Spleen (tissue), 11 donors: ENCODE results near the gene KIT. TPM values are rescaled to one million over a fixed set of nuclear protein-coding genes. Genes with fewer than 3 reads are reported as not detected.

Experiments used
- DNase-seq: peaks from one replicate; pipeline ENCODE4 v3.0.0-alpha.2; 2020
- H3K27ac ChIP-seq, 8 donors: fragments of 200-600 bp; sonication (generic) in 7 of 8; 1 replicate in 4 of 8; 2 replicates in 4 of 8; pipeline versions ENCODE4 v1.5.0 to v1.8.0; 2016 to 2021; ENCODE audit warnings: inconsistent platforms in 4 of 8, mild to moderate bottlenecking in 4 of 8, moderate library complexity in 1 of 8
- H3K27me3 ChIP-seq, 7 donors: fragments of 200-600 bp; sonication (generic) in 6 of 7; replicated peaks in 1 of 7; 1 replicate in 4 of 7; 2 replicates in 3 of 7; pipeline versions ENCODE4 v1.5.0 to v1.8.0; 2016 to 2021; ENCODE audit warnings: inconsistent platforms in 3 of 7, mild to moderate bottlenecking in 1 of 7
- H3K36me3 ChIP-seq, 6 donors: fragments of 200-600 bp; sonication (generic) in 5 of 6; 1 replicate in 4 of 6; 2 replicates in 2 of 6; pipeline versions ENCODE4 v1.5.0 to v1.8.0; 2016 to 2021; ENCODE audit warnings: inconsistent platforms in 2 of 6
- H3K4me1 ChIP-seq, 6 donors: fragments of 200-600 bp; sonication (generic) in 5 of 6; 1 replicate in 3 of 6; 2 replicates in 3 of 6; pipeline versions ENCODE4 v1.5.0 to v1.8.0; 2016 to 2021; ENCODE audit warnings: inconsistent platforms in 3 of 6
- H3K4me3 ChIP-seq, 8 donors: fragments of 200-600 bp; sonication (generic) in 7 of 8; 1 replicate in 4 of 8; 2 replicates in 4 of 8; pipeline versions ENCODE4 v1.5.0 to v1.8.0; 2016 to 2021; ENCODE audit warnings: inconsistent platforms in 4 of 8, mild to moderate bottlenecking in 4 of 8, moderate library complexity in 2 of 8
- H3K9me3 ChIP-seq, 8 donors: fragments of 200-600 bp; sonication (generic) in 7 of 8; 1 replicate in 4 of 8; 2 replicates in 4 of 8; pipeline versions ENCODE4 v1.5.0 to v1.8.0; 2016 to 2021; ENCODE audit warnings: inconsistent platforms in 4 of 8
- CTCF ChIP-seq, 11 experiments: fragments of 200-600 bp in 7 of 11; fragments of 450-650 bp in 4 of 11; sonication (generic) in 4 of 11; IDR thresholded peaks in 8 of 11; conservative IDR thresholded peaks in 3 of 11; 1 replicate in 7 of 11; 2 replicates in 4 of 11; pipeline versions ENCODE4 v1.4.0 to v1.8.0; 2016 to 2021; ENCODE audit warnings: antibody characterized with exemption in 11 of 11, inconsistent platforms in 4 of 11, mild to moderate bottlenecking in 1 of 11
- POLR2A ChIP-seq, 3 donors: fragments of 450-650 bp; IDR thresholded peaks; one replicate each; pipeline ENCODE4 v1.5.1; 2017; ENCODE audit warnings: antibody characterized with exemption in 3 of 3, mild to moderate bottlenecking in 1 of 3
- POLR2AphosphoS5 ChIP-seq, 3 donors: sonication (generic); formaldehyde crosslinking; IDR thresholded peaks; one replicate each; pipeline ENCODE4 v1.5.1; 2017; ENCODE audit warnings: antibody characterized with exemption in 3 of 3
- WGBS, 5 donors: extraction: QIAGEN DNeasy Blood & Tissue Kit in 3 of 5; methylation state at CpG; one replicate each; pipeline versions ENCODE4 v1.1.5 to v1.1.7; 2013 to 2018; 5-methylcytosine and 5-hydroxymethylcytosine counted together
- intact Hi-C: fragments of 100-400 bp; cut with DNase I; formaldehyde crosslinking; loops from one replicate; pipeline ENCODE4 v1.15.0; 2023; ENCODE audit warnings: low total_unique reads
- polyA plus RNA-seq, 3 donors: library from polyadenylated mRNA; stranded (reverse); fragments of 200-250 nt; gene quantifications; one replicate each; pipeline ENCODE4 v1.2.1, GENCODE V29; 2013
- total RNA-seq, 7 donors: library from RNA; depleted of rRNA in 3 of 7; stranded (reverse); fragments of >200 nt in 3 of 7; fragmentation: NEBNext Ultra II Directional in 4 of 7; extraction: Animal tissue kit (Norgen Biotek cat#: 25700) in 4 of 7; gene quantifications; one replicate each; pipeline versions ENCODE4 v1.1.0 to v1.2.1, GENCODE V29; 2016 to 2021
- donor health status: healthy with polysubstance abuse.
- donor health status: DM: no; HTN: no; CAD: no; lungs with moderate emphysema.
- donor health status: DM: no; HTN: no; CAD: no.
- donor health status: Bipolar disorder and iron deficiency.
- donor health status: healthy.
- donor health status: DM: no; HTN: no; CAD: no.
- donor health status: DM: yes; HTN: yes; CAD: no.

Gene KIT
- total and polyA plus RNA-seq, 10 donors = 0.24 to 16.8 (median 3.2) TPM

DNA sequence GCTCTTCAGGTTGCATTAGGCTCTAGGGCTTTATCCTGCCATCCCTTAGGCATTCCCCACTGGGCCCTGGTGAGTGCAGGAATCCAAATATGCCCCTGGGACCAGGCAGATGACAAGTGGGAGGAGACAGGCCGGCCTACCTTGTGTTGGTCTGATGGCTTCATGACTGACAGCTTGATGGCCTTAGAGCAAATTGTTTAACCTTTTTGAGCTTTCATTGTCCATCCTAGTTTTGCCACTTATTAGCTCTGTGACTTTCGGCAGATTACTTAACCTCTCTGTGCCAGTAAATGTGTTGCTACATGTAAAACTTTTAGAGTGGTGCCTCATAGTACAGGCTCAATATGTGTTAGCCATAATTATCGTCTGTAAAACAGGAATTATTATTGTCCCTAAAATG lies 4.4 kb downstream of the KIT start:
- no peaks in the 10 kb centered on the region for H3K9me3 ChIP-seq
- no peak overlapping the region for H3K27ac ChIP-seq
- WGBS, 5 donors = 86 to 96% (median 92%) methylated on average over 3 of the region's 3 CpGs
- intact Hi-C loops = no loop called here
- no peaks in the 10 kb centered on the region for H3K36me3 ChIP-seq
- H3K27me3 ChIP-seq = peaks cover 0 to 71% (median 23%) of the 10 kb centered on the region in 7 donors
- DNase-seq = no peak
- peaks cover 6 to 33% (median 26%) of the 10 kb centered on the region in 6 donors for H3K4me1 ChIP-seq
- TF ChIP-seq POLR2A (IDR thresholded peaks at IDR 0.05) (no peak), CTCF (IDR thresholded peaks at IDR 0.05 in 8 of 11, conservative IDR thresholded peaks at IDR 0.05 in 3 of 11) (no peak), POLR2AphosphoS5 (IDR thresholded peaks at IDR 0.05) (no peak)
- H3K4me3 ChIP-seq = no peak overlapping the region

- H3K4me1 ChIP-seq = peaks cover 6 to 24% (median 18%) of the 10 kb centered on the region in 6 donors
- H3K4me3 ChIP-seq = no peak overlapping the region
- no peak for DNase-seq
- no peaks in the 10 kb centered on the region for H3K9me3 ChIP-seq
- WGBS, 5 donors = 29 to 50% (median 35%) methylated on average over 6 of the region's 6 CpGs
- H3K36me3 ChIP-seq = no peaks in the 10 kb centered on the region
- H3K27ac ChIP-seq = no peak overlapping the region
- H3K27me3 ChIP-seq = peaks cover 0 to 62% (median 17%) of the 10 kb centered on the region in 7 donors
- intact Hi-C loops = no loop called here
- no peak for TF ChIP-seq POLR2A (IDR thresholded peaks at IDR 0.05)
- no peak for TF ChIP-seq POLR2AphosphoS5 (IDR thresholded peaks at IDR 0.05)
- TF ChIP-seq CTCF (IDR thresholded peaks at IDR 0.05 in 8 of 11, conservative IDR thresholded peaks at IDR 0.05 in 3 of 11) = no peak
These were observed 5.3 kb downstream of the KIT start for GRCh38 chr4:54662901-54663585.

DNA sequence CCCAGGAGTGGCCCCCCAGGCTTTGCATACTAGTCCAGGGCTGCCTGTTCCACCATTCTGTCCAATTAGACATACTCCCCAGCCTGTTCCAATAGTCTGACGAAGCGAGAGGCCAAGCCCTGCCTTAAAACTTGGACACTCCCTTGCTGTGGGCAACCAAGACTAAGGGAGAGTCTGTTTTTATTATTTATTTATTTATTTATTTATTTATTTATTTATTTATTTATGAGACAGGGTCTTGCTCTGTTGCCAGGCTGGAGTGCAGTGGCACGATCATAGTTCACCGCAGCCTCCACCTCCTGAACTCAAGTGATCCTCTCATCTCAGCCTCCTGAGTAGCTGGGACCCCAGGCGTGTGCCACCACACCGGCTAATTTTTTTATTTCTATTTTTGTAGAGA lies 6.6 kb downstream of the KIT start:
- no peak for DNase-seq
- no peak overlapping the region for H3K4me3 ChIP-seq
- no peaks in the 10 kb centered on the region for H3K36me3 ChIP-seq
- WGBS, 5 donors = 90 to 97% (median 94%) methylated on average over 6 of the region's 6 CpGs
- peaks cover 0 to 48% (median 13%) of the 10 kb centered on the region in 7 donors for H3K27me3 ChIP-seq
- H3K27ac ChIP-seq = no peak overlapping the region
- TF ChIP-seq POLR2AphosphoS5 (IDR thresholded peaks at IDR 0.05) (no peak), POLR2A (IDR thresholded peaks at IDR 0.05) (no peak), CTCF (IDR thresholded peaks at IDR 0.05 in 8 of 11, conservative IDR thresholded peaks at IDR 0.05 in 3 of 11) (no peak)
- intact Hi-C loops = no loop called here
- H3K4me1 ChIP-seq = peaks cover 0 to 10% (median 4%) of the 10 kb centered on the region in 6 donors
- H3K9me3 ChIP-seq = no peaks in the 10 kb centered on the region

GRCh38 chr4:54668014-54668611 lies 10.4 kb downstream of the KIT start:
- H3K36me3 ChIP-seq = no peaks in the 10 kb centered on the region
- H3K9me3 ChIP-seq = no peaks in the 10 kb centered on the region
- TF ChIP-seq CTCF (IDR thresholded peaks at IDR 0.05 in 8 of 11, conservative IDR thresholded peaks at IDR 0.05 in 3 of 11) (no peak), POLR2AphosphoS5 (IDR thresholded peaks at IDR 0.05) (no peak), POLR2A (IDR thresholded peaks at IDR 0.05) (no peak)
- H3K4me1 ChIP-seq = no peaks in the 10 kb centered on the region
- intact Hi-C loops = no loop called here
- no peak overlapping the region for H3K4me3 ChIP-seq
- DNase-seq = no peak
- WGBS, 5 donors = 35 to 44% (median 40%) methylated on average over 6 of the region's 6 CpGs
- no peak overlapping the region for H3K27ac ChIP-seq
- H3K27me3 ChIP-seq = peaks cover 0 to 17% (median 0%) of the 10 kb centered on the region in 7 donors
